Stimulated activated CD8-positive, alpha-beta memory T cell treated with anti-CD3 and anti-CD28 coated beads, Interleukin-2, amount 100 ng/mL, for 1 hour (primary cell): Measurements from ENCODE around the gene GDAP1L1.

ENCODE experiments used
- DNase-seq, 2 donors: peaks; one replicate each; pipeline ENCODE4 v3.0.0-alpha.2; 2020; ENCODE audit warnings: low read depth in 2 of 2

Gene GDAP1L1

GRCh38 chr20:44247131-44247571, at the start of gene GDAP1L1:
TSS of gene GDAP1L1 (plus strand) at chr20:44247308. CDS start at chr20:44247335, 27 bp downstream.
- no peak for DNase-seq

- DNase-seq, result no peak
Measured at GRCh38 chr20:44198872-44199271, 48.2 kb upstream of the GDAP1L1 start.

DNA sequence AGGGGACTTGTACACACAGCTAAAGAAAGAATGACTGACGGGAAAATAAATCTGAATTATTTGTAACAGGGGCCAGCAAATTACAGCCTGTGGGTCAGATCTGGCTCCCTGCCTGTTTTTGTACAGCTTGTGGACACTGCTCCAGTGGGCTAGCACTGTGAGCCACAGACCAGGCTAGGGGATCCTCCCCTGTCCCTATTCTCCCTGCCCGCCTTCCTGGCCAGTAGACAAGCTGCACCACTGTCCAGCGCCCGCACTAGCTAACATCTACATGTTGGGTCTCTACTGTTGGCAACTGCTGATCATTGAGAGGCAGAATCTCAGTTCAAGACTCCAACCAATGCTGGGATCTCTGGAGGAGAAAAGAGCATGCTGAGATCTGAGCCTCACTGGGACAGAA, 47.2 kb upstream of the GDAP1L1 start:
- no peak for DNase-seq

DNA sequence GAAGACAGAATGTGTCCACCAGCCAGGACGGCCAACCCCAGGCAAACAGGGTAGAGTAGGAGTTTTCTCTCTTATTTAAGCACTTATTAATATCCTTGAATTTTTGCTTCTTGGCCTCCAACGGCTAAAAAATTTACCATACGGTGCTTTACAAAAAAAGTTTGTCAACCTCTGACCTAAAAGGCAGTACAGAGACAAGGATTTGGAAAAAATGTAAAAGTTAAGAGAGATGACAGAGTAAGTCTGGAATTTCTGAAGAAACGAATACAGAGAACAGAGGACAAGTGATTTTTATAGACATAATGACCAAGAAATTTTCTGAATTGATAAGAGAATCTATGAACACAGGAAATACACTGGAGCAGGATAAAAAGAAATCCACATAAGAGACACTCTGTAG, 46.7 kb upstream of the GDAP1L1 start:
- DNase-seq, result no peak

- DNase-seq, result no peak
Measured at GRCh38 chr20:44200983-44201382, 46.1 kb upstream of the GDAP1L1 start.

DNA sequence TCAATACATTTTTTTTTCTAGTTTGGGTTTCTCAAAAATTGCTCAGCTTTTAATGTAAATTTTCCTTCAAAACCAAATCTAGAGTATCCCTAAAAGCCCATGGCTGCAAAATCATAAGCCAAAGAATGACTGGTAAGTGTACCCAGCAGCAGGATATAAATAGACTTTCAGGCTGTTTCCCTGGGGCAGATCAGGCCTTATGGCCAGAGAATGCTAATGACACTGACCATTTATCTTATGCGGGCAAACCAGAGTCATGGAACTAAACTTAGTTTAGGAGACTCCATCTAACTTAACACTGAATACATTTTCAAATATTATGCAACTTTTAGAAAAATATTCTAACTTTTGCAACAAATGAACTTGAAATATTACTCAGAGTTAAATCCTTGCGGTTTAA, 43.9 kb upstream of the GDAP1L1 start:
- no peak for DNase-seq

- DNase-seq, result no peak
Measured at GRCh38 chr20:44204156-44204831, 42.8 kb upstream of the GDAP1L1 start.

DNA sequence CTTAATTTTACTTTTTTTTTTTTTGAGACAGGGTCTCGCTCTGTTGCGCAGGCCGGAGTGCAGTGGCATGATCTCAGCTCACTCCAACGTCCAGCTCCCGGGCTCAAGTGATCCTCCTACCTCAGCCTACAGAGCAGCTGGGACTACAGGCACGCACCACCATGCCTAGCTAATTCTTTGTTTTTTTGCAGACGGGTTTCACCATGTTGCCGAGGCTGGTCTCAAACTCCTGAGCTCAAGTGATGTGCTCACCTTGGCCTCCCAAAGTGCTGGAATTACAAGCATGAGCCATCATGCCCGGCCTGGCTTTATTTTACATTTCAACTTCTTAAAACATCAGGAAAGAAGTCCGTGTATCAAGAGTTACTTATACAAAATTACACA, 42.3 kb upstream of the GDAP1L1 start:
- DNase-seq, result no peak

DNA sequence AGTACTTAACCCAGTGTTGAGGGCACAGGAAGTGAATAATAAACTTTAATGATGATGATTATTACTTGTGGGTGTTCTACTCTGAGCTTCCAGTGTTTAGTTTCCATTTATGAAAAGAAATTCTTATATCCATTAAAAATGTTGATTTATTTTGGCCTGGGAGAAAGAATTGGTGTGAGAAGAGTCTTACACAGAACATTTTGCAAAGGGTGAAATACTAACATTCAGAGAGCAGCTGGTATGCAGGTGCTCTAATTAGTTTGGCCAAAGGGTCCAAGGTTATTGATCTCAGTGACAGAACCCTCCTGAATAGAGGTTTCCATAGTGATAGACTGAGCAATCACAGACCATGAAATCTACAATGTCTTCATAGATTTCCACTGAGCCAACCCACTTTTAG, 41.0 kb upstream of the GDAP1L1 start:
- no peak for DNase-seq

DNA sequence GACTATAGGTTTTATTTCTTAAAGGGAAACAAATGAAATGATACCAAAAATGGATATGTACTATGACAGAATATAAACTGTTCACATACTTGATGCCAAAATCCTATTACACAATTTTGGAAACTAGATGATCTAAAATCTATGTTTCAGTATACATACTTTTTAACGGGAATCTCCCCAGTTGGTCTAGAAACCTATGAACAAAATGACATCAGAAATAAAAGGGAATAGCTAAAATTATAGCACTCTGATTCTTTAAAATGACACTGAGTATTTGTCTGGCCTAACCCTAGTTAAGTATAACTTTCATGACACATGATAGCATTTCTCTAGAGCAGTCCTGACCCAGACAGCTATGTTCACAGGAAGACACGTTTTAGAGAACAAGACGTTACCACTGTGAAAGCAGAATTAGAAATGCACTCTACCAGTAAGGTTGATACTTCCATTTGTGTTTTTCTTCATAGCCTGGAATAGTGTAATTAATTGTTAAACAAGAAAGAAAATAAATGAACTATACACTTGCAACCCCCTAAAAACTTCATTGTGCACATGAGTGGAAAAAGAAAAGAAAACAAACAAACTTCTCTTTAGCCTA, 39.9 kb upstream of the GDAP1L1 start:
- DNase-seq, result no peak

- no peak for DNase-seq
Measured at GRCh38 chr20:44208165-44208564, 38.9 kb upstream of the GDAP1L1 start.

DNA sequence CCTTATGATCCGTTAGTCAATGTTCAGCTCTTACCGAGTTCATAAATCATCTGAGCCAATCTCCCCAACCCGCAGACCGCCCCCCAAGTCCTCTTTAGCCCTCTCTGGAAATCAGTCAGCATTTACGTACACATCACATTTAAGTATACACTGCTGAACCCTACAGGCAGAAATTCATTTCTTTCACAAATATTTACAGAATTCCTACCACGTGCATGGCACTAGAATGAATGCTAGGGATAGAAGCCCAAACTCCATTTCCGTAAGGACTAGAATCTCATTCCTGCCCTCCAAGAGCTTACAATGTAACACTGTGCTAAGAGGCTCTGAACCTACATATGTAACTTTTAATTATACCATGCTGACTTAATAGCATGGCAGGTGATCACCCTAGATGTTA, 38.3 kb upstream of the GDAP1L1 start:
- DNase-seq, result no peak

DNA sequence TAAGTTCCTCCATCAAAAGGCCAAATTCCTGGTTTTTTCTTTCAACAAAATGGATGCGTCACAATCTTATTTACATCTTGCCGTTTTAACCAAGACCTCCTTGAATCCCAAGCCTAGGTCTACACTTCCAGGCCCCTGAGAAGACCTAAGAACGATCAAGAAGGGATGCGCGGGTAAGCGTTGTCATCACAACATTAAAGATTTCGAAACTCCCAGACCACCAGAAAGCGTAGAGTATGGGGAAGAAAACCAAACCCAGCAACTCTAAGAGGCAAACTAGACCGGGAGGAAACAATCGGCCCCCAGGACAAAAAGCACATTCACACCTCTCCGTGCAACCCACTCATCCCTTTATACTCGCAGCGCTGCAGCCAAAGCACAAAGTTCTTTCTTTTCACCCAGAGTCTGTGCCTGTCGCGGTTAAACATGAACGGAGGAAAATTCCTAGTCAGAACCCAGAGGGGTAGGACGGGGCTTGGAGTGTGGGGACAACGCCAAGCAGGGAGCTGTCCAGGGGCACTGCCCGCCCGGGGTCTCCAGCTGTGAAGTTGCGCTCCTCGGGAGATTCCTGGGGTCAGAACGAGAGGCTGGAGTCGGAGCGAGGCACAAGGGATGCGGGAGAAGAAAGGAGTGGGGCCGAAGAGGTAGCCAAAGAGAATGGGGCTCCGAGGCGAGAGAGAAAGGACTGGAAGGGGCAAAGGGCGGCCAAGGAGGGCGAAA, 37.3 kb upstream of the GDAP1L1 start:
- DNase-seq, result no peak

DNA sequence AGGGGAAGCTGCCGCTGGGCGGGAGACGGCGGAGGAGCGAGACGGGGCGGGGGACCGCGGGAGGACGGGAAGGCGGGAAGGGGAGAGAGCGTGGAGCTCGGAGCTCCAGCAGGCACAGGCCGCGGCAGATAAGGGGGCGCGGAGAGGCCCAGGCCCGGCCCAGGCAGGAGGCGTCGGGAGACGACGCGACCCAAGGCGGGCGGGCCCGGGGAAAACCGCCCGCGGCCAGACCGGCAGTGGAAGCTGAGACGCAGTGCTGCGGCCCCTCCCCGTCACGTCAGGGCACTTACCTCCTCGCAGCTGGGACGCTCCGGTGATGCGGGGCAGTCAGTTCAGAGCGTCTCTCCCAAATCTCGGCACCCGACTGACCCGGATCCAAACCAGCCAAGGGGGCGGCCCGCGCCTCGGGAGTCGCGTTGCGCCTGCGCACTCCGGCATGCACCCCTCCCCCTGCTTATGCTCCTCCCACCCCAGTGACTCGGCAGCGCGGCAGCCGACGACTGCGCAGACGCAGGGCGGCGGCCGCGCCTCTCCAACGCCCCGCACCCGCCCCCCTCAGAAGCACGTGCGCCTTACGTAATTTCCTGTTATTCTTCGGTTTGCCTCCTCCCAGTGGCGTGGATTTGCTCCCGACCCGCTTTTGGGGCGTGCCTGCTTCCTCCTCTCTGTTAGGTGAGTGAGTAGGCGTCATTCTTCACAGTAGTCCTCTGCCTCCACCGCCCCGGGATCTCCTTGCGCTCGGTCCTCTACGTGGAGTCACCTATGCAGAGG, 36.5 kb upstream of the GDAP1L1 start, which contains the start of gene OSER1:
Gene OSER1 (minus strand): TSS at position 366 of the 771 bp plus-strand sequence. CDS start 3,814 bp downstream, outside the sequence.
- peak; percentile 96 to 97 for DNase-seq

GRCh38 chr20:44211177-44212039, 35.7 kb upstream of the GDAP1L1 start:
- no peak for DNase-seq

DNA sequence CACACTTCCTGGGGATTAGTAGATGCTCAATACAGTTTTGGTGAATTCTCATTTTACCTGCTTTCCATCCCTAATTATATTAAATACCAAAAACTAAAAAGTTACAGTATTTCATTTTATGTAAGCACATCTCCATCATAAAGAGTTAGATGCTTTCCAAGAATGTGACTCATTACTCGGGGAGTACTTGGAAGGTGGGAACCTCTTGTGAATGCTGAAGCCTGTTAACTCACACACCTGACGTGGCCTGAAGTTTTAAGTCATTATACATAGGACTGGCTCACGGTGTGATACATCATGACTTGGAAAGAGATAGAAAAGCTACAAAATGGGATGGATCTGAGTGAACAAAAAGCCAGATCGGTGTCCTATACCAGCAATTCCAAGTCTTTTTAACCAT, 34.3 kb upstream of the GDAP1L1 start:
- DNase-seq, result no peak

- peak in 1 of 2 donors; percentile 62 for DNase-seq
Measured at GRCh38 chr20:44215125-44215524, 32.0 kb upstream of the GDAP1L1 start.

GRCh38 chr20:44217342-44218092, 29.6 kb upstream of the GDAP1L1 start:
- peak; percentile 37 to 44 for DNase-seq

DNA sequence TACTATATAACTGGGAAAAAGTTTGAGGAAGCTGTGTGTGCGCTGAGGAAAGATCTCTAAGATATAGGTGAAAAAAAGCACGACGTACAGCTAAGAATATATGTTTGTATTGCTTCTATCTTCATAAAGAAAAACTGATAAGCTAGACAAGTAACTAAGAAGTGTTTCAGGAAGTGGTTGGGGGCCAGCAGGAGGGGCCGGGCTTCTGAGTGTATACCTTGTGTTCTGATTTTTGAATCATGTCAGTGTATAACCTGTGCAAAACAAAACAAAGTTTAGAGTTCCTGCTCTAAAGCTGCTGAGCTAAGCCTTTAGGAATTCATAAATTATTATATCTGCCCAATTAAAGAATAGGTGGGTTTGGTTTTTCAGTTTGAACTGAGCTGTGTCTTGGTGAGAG, 28.7 kb upstream of the GDAP1L1 start:
- DNase-seq, result no peak

DNA sequence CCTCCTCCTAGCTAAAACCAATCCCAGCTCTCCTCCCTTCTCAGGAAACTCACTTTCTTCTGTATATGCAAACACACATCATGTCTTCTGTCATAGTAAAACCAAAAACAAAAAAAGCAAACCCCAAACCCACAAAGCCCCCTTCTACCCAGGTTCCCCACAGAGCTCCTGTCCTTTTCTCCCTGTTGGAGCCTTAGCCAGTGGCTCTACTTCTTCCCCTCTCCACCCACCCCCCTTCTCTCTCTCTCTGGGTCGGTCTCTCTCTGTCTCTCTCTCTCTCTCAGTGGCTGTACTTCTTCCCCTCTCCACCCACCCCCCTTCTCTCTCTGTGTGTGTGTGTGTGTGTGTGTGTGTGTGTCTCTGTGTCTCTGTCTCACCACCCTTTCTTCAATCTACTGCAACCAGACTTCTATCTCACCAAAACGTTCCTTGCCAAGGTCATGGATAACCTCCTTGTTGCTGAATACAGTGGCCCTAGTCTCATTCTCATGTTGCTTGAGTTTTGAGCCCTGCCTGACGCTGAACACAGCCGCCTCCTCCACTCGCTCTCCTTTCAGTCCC, 27.9 kb upstream of the GDAP1L1 start:
- no peak for DNase-seq
